Caki2 (cell line): Measurements from ENCODE around the gene NEIL1. TPM values are rescaled to one million over a fixed set of nuclear protein-coding genes. Genes with fewer than 3 reads are reported as not detected.
"Not testable (repeated sequence)": the region's sequence is repeated elsewhere in the genome, so short reads cannot be mapped to it uniquely, and the experiment has no call there.

Source experiments
- DNase-seq: peaks from one replicate; pipeline ENCODE4 v3.0.0-alpha.2; 2015; ENCODE audit warnings: low read depth
- in situ Hi-C: cut with HindIII; loops from 2 replicates; pipeline ENCODE4 v1.10.0; 2016; ENCODE audit warnings: low sequenced_read_pairs, low pct_unique_long_range_greater_than_20kb, mixed read lengths
- total RNA-seq: library from RNA; depleted of rRNA; stranded (reverse); fragments of >200 nt; shearing (Covaris generic); gene quantifications from 2 replicates; pipeline ENCODE4 v1.2.3, GENCODE V29; 2014; ENCODE audit warnings: low replicate concordance; rRNA removed

NEIL1 gene
- total RNA-seq, result not detected in 2 replicates

- in situ Hi-C loops, result no loop called here
- DNase-seq, result no peak
Observed at GRCh38 chr15:75346796-75347221, at the start of gene NEIL1. Gene NEIL1, plus strand, starts transcription at chr15:75347039. Its CDS starts 1,867 bp downstream, at chr15:75348906.

- DNase-seq, in situ Hi-C loops: not testable (repeated sequence)
Observed at GRCh38 chr15:75298541-75299310, 48.1 kb upstream of the NEIL1 start.

- DNase-seq, in situ Hi-C loops: not testable (repeated sequence)
Observed at GRCh38 chr15:75299311-75299688, 47.5 kb upstream of the NEIL1 start.

GRCh38 chr15:75300026-75300425 is 46.8 kb upstream of the NEIL1 start:
- DNase-seq, in situ Hi-C loops: not testable (repeated sequence)

GRCh38 chr15:75302318-75302717 is 44.5 kb upstream of the NEIL1 start:
- no peak for DNase-seq
- in situ Hi-C loops, result no loop called here

- DNase-seq, in situ Hi-C loops: not testable (repeated sequence)
Observed at GRCh38 chr15:75302753-75303152, 44.1 kb upstream of the NEIL1 start.

- in situ Hi-C loops, result no loop called here
- DNase-seq, result no peak
Observed at GRCh38 chr15:75306188-75306587, 40.7 kb upstream of the NEIL1 start.

GRCh38 chr15:75307778-75308390 is 39.0 kb upstream of the NEIL1 start:
- in situ Hi-C loops, result no loop called here
- DNase-seq, result peak; percentile 1

GRCh38 chr15:75309711-75310110 is 37.1 kb upstream of the NEIL1 start:
- DNase-seq, result no peak
- in situ Hi-C loops, result no loop called here

GRCh38 chr15:75312548-75312947 is 34.3 kb upstream of the NEIL1 start:
- DNase-seq, in situ Hi-C loops: not testable (repeated sequence)

- in situ Hi-C loops, result no loop called here
Observed at GRCh38 chr15:75313116-75313845, 33.6 kb upstream of the NEIL1 start.

GRCh38 chr15:75314552-75315290 is 32.1 kb upstream of the NEIL1 start:
- no peak for DNase-seq
- in situ Hi-C loops, result no loop called here

More at GRCh38 chr15:75313116-75313845, 33.6 kb upstream of the NEIL1 start:
- DNase-seq, result no peak

- in situ Hi-C loops, DNase-seq: not testable (repeated sequence)
Observed at GRCh38 chr15:75319231-75319897, 27.5 kb upstream of the NEIL1 start.

- DNase-seq, result no peak
- in situ Hi-C loops, result no loop called here
Observed at GRCh38 chr15:75321711-75322110, 25.1 kb upstream of the NEIL1 start.

- DNase-seq, result no peak
- in situ Hi-C loops, result no loop called here
Observed at GRCh38 chr15:75325922-75326321, 20.9 kb upstream of the NEIL1 start.

GRCh38 chr15:75327005-75327404 is 19.8 kb upstream of the NEIL1 start:
- in situ Hi-C loops, result no loop called here
- no peak for DNase-seq

GRCh38 chr15:75327491-75327890 is 19.3 kb upstream of the NEIL1 start:
- DNase-seq, result no peak
- in situ Hi-C loops, result no loop called here
